Left ventricle myocardium inferior (tissue), 1 donor: ENCODE results near the gene CDC42BPB. TPM values are rescaled to one million over a fixed set of nuclear protein-coding genes. Genes with fewer than 3 reads are reported as not detected.

ENCODE experiments used
- DNase-seq: peaks from one replicate; pipeline ENCODE4 v3.0.0-alpha.2; 2020
- H3K27ac ChIP-seq: fragments of 200-600 bp; replicated peaks from 2 replicates; pipeline ENCODE4 v1.8.0; 2021
- H3K27me3 ChIP-seq: fragments of 200-600 bp; 2 replicates; pipeline ENCODE4 v1.8.0; 2021; ENCODE audit warnings: low read depth
- H3K36me3 ChIP-seq: fragments of 200-600 bp; 2 replicates; pipeline ENCODE4 v1.8.0; 2021
- H3K4me1 ChIP-seq: fragments of 200-600 bp; 2 replicates; pipeline ENCODE4 v1.8.0; 2021
- H3K4me3 ChIP-seq: fragments of 200-600 bp; 2 replicates; pipeline ENCODE4 v1.8.0; 2021; ENCODE audit warnings: mild to moderate bottlenecking, moderate library complexity
- H3K9me3 ChIP-seq: fragments of 200-600 bp; replicated peaks from 2 replicates; pipeline ENCODE4 v1.8.0; 2021
- intact Hi-C: fragments of 100-400 bp; cut with micrococcal nuclease; formaldehyde crosslinking; loops from one replicate; pipeline ENCODE4 v1.11.0; 2022
- total RNA-seq: library from RNA; stranded (reverse); fragmentation: NEBNext Ultra II Directional; extraction: Animal tissue kit (Norgen Biotek cat#: 25700); gene quantifications from one replicate; pipeline ENCODE4 v1.2.1, GENCODE V29; 2021
- TF ChIP-seq, protein P1 (sequence below): fragments of 200-600 bp; IDR thresholded peaks from 2 replicates; pipeline ENCODE4 v1.8.0; 2021; ENCODE audit warnings: antibody characterized with exemption, mild to moderate bottlenecking, borderline replicate concordance
- donor health status: DM: no; HTN: yes; CAD: no; lungs with severe emphysema.

CDC42BPB gene
- total RNA-seq, 1 donor from 2014 or later, result 67.1 TPM

DNA sequence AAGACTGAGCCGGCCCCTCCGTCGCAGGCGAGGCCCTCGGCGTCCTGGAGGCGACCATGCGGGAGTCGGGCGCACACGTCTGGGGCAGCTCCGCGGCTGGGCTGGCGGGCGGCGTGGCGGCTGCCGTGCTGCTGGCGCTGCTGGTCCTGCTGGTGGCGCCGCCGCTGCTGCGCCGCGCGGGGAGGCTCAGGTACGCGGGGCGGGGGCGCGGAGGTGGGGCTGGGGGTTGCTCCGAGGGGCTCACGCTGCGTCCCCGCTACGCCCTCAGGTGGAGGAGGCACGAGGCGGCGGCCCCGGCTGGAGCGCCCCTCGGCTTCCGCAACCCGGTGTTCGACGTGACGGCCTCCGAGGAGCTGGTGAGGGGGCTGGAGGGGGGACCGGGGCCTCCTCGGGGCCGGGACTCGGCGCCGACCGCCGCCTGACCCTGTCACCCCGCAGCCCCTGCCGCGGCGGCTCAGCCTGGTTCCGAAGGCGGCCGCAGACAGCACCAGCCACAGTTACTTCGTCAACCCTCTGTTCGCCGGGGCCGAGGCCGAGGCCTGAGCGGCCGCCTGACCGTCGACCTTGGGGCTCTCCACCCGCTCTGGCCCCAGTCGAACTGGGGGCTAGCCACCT is 127.1 kb downstream of the CDC42BPB start:
- peaks cover 30% of the 10 kb centered on the region for H3K4me1 ChIP-seq
- peaks cover 55% of the 10 kb centered on the region for H3K27me3 ChIP-seq
- TF ChIP-seq, protein P1, sequence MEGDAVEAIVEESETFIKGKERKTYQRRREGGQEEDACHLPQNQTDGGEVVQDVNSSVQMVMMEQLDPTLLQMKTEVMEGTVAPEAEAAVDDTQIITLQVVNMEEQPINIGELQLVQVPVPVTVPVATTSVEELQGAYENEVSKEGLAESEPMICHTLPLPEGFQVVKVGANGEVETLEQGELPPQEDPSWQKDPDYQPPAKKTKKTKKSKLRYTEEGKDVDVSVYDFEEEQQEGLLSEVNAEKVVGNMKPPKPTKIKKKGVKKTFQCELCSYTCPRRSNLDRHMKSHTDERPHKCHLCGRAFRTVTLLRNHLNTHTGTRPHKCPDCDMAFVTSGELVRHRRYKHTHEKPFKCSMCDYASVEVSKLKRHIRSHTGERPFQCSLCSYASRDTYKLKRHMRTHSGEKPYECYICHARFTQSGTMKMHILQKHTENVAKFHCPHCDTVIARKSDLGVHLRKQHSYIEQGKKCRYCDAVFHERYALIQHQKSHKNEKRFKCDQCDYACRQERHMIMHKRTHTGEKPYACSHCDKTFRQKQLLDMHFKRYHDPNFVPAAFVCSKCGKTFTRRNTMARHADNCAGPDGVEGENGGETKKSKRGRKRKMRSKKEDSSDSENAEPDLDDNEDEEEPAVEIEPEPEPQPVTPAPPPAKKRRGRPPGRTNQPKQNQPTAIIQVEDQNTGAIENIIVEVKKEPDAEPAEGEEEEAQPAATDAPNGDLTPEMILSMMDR, result no peak
- peaks cover 25% of the 10 kb centered on the region for H3K36me3 ChIP-seq
- peak overlapping the region; percentile 66 for H3K4me3 ChIP-seq
- no peak for DNase-seq
- no peaks in the 10 kb centered on the region for H3K9me3 ChIP-seq
- no peak overlapping the region for H3K27ac ChIP-seq
- intact Hi-C loops, result no loop called here

DNA sequence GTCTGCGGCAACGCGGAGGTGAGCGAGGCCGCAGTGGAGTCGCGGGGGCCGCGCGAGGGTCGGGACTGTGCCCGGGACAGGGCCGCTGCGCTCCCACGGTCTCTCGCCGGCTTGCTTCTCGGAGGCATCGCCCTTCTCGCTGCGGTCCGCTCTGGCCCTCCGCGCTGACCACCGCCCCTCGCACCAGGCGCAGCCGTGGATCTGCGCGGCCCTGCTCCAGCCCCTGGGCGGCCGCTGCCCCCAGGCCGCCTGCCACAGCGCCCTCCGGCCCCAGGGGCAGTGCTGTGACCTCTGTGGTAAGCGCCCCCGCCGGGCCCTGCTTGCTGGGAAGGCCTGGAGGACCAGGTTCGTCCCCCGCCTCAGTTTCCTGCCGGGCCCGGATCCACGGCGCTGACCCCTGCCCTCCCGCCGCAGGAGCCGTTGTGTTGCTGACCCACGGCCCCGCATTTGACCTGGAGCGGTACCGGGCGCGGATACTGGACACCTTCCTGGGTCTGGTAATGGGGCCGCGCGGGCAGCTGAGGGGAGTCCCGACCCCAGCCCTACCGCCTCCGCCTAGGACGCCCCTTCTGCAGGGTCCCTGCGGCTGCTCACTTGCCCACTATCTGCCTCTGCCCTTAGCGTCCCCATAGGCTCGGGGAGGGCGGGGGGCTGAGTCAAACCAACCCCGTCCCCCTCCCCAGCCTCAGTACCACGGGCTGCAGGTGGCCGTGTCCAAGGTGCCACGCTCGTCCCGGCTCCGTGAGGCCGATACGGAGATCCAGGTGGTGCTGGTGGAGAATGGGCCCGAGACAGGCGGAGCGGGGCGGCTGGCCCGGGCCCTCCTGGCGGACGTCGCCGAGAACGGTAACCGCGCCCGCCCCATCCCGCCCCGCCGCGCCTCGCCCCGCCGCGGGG is 127.9 kb downstream of the CDC42BPB start:
- DNase-seq, result no peak
- intact Hi-C loops, result no loop called here

DNA sequence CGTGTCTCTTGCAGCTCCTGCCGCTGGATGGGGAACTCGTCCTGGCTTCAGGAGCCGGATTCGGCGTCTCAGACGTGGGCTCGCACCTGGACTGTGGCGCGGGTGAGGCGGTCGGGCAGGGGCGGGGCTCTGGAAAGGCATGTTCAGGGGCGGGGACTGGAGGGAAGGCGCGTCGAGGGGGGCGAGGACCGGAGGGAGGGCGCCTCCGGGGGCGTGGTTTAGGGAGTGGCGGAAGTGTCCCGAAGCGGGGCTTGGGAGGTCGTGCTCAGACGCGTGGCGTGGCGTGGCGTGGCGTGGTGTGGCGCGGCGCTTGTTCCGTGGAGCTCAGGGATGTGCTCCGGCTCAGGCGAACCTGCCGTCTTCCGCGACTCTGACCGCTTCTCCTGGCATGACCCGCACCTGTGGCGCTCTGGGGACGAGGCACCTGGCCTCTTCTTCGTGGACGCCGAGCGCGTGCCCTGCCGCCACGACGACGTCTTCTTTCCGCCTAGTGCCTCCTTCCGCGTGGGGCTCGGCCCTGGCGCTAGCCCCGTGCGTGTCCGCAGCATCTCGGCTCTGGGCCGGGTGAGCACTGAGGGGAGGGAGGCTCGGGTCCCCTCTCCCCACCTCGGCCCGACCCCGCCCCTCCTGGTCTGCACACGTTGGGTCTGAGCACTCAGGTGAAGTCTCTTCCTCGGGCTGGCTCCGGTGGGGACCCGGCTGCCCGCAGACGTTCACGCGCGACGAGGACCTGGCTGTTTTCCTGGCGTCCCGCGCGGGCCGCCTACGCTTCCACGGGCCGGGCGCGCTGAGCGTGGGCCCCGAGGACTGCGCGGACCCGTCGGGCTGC is 128.7 kb downstream of the CDC42BPB start:
- Histone ChIP-seq H3K9me3 (no peaks in the 10 kb centered on the region), H3K36me3 (peaks cover 13% of the 10 kb centered on the region), H3K4me3 (peak overlapping the region; percentile 66), H3K27ac (no peak overlapping the region), H3K27me3 (peaks cover 71% of the 10 kb centered on the region), H3K4me1 (peaks cover 36% of the 10 kb centered on the region)
- intact Hi-C loops, result no loop called here
- peak; percentile 58 for DNase-seq
- TF ChIP-seq, protein P1, result no peak

More for the DNA sequence above, 127.9 kb downstream of the CDC42BPB start:
- H3K9me3 ChIP-seq, result no peaks in the 10 kb centered on the region
- H3K4me1 ChIP-seq, result peaks cover 30% of the 10 kb centered on the region
- peaks cover 62% of the 10 kb centered on the region for H3K27me3 ChIP-seq
- peaks cover 22% of the 10 kb centered on the region for H3K36me3 ChIP-seq
- no peak overlapping the region for H3K27ac ChIP-seq
- TF ChIP-seq, protein P1, result no peak
- H3K4me3 ChIP-seq, result peak overlapping the region; percentile 66

DNA sequence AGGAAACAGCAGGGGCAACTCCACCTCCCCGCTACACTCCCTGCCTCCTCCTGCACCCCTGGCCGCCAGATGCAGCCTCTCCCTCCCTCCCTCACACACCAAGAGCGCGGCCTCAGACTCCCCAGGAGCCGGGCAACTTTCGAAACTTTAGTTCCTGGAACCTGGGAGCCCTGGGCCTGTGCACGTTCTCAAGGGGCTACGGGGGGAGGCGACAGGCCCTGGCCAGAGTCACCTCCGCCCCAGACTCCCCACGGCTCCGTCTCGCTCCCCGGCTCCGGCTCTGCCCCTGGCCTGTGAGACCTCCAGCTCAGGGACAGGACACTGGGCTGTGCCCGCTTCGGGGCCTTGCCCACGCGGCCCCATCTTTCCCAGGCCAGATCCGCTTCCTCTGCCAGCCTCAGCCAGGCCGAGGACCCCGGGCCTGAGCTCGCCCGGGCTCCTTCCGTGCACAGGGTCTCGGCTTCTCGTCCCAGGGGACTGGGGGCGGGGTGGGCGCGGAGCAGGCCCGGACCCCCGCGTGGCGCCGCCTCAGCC is 129.4 kb downstream of the CDC42BPB start:
- peaks cover 78% of the 10 kb centered on the region for H3K27me3 ChIP-seq

More for the DNA sequence above, 129.4 kb downstream of the CDC42BPB start:
- H3K4me3 ChIP-seq, result peak overlapping the region; percentile 66
- TF ChIP-seq, protein P1, result no peak
- H3K9me3 ChIP-seq, result no peaks in the 10 kb centered on the region
- H3K27ac ChIP-seq, result no peak overlapping the region
- intact Hi-C loops, result no loop called here
- H3K4me1 ChIP-seq, result peaks cover 43% of the 10 kb centered on the region
- peaks cover 7% of the 10 kb centered on the region for H3K36me3 ChIP-seq
- no peak for DNase-seq
